Right kidney (tissue), 1 donor: ENCODE measurements around the gene SLC35C1.
A peak's percentile ranks its signal among the peaks of the same experiment; 100 is the strongest.
"Not testable (repeated sequence)": the region's sequence is repeated elsewhere in the genome, so short reads cannot be mapped to it uniquely, and the experiment has no call there.

ENCODE experiments used
- DNase-seq: peaks from one replicate; pipeline ENCODE4 v3.0.0-alpha.2; 2016

Gene SLC35C1

GRCh38 chr11:45779602-45780001 is 25.3 kb upstream of the SLC35C1 start:
- DNase-seq: no peak

- DNase-seq: no peak
These were observed 18.7 kb upstream of the SLC35C1 start for GRCh38 chr11:45786272-45786671.

- no peak for DNase-seq
These were observed 16.1 kb upstream of the SLC35C1 start for GRCh38 chr11:45788887-45789286.

- DNase-seq: no peak
These were observed 13.4 kb upstream of the SLC35C1 start for GRCh38 chr11:45791524-45791923.

- DNase-seq: no peak
These were observed 10.8 kb upstream of the SLC35C1 start for GRCh38 chr11:45794169-45794568.

- no peak for DNase-seq
These were observed 9.6 kb upstream of the SLC35C1 start for GRCh38 chr11:45795379-45795778.

- DNase-seq: no peak
These were observed 8.5 kb upstream of the SLC35C1 start for GRCh38 chr11:45796461-45796861.

- no peak for DNase-seq
These were observed 6.0 kb upstream of the SLC35C1 start for GRCh38 chr11:45798793-45799441.

- DNase-seq: no peak
These were observed 5.4 kb upstream of the SLC35C1 start for GRCh38 chr11:45799562-45799961.

GRCh38 chr11:45800261-45800660 is 4.7 kb upstream of the SLC35C1 start:
- no peak for DNase-seq

GRCh38 chr11:45801723-45802315 is 3.1 kb upstream of the SLC35C1 start:
- no peak for DNase-seq

GRCh38 chr11:45802531-45803317 is 2.2 kb upstream of the SLC35C1 start:
- DNase-seq: no peak

GRCh38 chr11:45803971-45804760 is 783 bp upstream of the SLC35C1 start:
- DNase-seq: peak; percentile 92

- DNase-seq: peak; percentile 60
These were observed 539 bp downstream of the SLC35C1 start for GRCh38 chr11:45805305-45806071.

- no peak for DNase-seq
These were observed 1.4 kb downstream of the SLC35C1 start for GRCh38 chr11:45806072-45806933.

- DNase-seq: no peak
These were observed 2.2 kb downstream of the SLC35C1 start for GRCh38 chr11:45806937-45807791.

- DNase-seq: no peak
These were observed 2.9 kb downstream of the SLC35C1 start for GRCh38 chr11:45807792-45808238.

GRCh38 chr11:45808427-45808826 is 3.5 kb downstream of the SLC35C1 start:
- not testable (repeated sequence) for DNase-seq

GRCh38 chr11:45809456-45810395 is 4.8 kb downstream of the SLC35C1 start:
- DNase-seq: no peak
